GM10266 (cell line): ENCODE measurements around the gene TXLNA.

Experiments
- DNase-seq: peaks from one replicate; pipeline ENCODE4 v3.0.0; 2012; ENCODE audit errors: extremely low spot score
- TF ChIP-seq, protein P1 (sequence below): IDR thresholded peaks from 2 replicates; pipeline ENCODE4 v1.5.1; 2012; ENCODE audit warnings: mild to moderate bottlenecking, low read depth; ENCODE audit not compliant: control insufficient read depth, insufficient read depth; ENCODE audit errors: missing control alignments

TXLNA gene

DNA sequence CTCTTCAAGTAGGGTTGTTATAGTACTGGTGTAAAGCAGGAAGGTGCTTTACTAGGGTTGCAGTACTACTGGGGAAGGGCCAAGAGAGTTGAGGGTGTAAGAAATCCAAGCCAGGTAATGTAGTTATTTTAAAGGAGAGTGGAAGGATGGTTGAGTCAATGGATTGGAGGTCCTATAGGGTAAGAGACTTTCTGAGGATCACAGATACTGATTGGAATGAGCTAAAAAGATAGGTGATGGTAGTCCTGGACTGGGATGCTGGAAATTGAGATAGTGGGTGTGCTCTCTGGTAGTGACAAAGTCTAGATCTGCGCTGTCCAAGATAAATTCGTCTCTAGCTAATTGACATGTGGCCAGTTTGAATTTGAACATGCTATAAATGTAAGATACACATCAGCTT, 7.0 kb downstream of the TXLNA start:
- TF ChIP-seq, protein P1, sequence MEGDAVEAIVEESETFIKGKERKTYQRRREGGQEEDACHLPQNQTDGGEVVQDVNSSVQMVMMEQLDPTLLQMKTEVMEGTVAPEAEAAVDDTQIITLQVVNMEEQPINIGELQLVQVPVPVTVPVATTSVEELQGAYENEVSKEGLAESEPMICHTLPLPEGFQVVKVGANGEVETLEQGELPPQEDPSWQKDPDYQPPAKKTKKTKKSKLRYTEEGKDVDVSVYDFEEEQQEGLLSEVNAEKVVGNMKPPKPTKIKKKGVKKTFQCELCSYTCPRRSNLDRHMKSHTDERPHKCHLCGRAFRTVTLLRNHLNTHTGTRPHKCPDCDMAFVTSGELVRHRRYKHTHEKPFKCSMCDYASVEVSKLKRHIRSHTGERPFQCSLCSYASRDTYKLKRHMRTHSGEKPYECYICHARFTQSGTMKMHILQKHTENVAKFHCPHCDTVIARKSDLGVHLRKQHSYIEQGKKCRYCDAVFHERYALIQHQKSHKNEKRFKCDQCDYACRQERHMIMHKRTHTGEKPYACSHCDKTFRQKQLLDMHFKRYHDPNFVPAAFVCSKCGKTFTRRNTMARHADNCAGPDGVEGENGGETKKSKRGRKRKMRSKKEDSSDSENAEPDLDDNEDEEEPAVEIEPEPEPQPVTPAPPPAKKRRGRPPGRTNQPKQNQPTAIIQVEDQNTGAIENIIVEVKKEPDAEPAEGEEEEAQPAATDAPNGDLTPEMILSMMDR = no peak

DNA sequence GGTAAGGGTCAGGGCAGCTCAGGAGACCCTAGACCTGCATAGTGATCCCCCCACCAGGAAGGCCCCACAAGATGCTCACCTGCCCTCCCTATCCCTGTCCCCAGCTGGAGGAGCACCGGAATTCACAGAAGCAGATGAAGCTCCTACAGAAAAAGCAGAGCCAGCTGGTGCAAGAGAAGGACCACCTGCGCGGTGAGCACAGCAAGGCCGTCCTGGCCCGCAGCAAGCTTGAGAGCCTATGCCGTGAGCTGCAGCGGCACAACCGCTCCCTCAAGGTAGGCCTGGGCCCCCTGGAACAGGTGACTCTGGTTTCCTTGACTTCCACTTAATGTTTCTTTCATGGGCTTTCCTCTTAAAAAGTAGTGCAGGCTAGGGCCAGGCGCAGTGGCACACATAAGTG, 8.4 kb downstream of the TXLNA start:
- no peak for DNase-seq
- TF ChIP-seq, protein P1 = no peak

More for the DNA sequence above, 7.0 kb downstream of the TXLNA start:
- no peak for DNase-seq

DNA sequence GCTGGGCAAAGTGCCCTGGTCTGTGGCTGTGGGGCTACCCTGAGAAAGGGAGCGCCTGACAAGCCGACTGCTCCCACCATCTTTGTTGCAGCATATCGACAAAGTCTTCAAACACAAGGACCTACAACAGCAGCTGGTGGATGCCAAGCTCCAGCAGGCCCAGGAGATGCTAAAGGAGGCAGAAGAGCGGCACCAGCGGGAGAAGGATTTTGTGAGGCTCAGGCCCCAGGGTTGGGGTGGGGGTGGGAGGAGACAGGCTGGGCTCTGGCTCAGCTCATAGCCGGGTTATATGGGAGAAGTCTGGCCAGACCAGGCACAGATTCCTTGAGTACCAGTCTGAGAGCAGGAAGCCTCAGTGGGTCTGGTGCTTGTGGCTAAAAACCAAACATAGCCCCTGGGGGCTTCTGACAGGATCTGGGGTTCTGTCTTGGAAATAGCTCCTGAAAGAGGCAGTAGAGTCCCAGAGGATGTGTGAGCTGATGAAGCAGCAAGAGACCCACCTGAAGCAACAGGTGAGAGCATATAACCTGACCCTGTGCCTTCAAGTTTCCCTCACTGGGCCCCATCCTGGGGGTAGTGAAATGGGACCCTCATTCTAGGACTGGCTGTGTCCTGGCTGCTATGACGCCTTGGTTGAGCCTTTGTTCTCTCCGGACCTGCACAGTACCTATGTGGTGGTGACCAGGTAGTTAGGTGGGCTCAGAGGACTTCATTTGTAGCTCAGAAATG, 12.9 kb downstream of the TXLNA start:
- no peak for DNase-seq
- TF ChIP-seq, protein P1 = no peak

DNA sequence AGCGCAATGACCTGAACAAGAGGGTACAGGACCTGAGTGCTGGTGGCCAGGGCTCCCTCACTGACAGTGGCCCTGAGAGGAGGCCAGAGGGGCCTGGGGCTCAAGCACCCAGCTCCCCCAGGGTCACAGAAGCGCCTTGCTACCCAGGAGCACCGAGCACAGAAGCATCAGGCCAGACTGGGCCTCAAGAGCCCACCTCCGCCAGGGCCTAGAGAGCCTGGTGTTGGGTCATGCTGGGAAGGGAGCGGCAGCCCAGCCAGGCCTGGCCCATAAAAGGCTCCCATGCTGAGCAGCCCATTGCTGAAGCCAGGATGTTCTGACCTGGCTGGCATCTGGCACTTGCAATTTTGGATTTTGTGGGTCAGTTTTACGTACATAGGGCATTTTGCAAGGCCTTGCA, 15.5 kb downstream of the TXLNA start:
- TF ChIP-seq, protein P1 = no peak
- no peak for DNase-seq

DNA sequence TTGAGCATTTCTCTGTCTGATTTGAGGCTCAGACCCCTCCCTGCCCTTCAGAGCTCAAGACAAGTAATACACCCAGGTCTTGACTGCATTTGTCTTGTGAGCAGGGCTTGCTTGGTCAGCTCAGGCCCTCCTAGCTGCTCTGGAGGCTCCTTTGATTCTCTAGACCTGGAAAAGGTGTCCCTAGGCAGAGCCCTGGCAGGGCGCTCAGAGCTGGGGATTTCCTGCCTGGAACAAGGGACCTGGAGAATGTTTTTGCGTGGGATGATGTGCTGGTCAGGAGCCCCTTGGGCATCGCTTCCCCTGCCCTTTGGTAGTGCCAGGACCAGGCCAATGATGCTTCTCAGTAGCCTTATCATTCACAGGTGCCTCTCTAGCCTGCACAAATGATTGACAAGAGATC, 16.1 kb downstream of the TXLNA start:
- no peak for DNase-seq
- TF ChIP-seq, protein P1 = no peak

DNA sequence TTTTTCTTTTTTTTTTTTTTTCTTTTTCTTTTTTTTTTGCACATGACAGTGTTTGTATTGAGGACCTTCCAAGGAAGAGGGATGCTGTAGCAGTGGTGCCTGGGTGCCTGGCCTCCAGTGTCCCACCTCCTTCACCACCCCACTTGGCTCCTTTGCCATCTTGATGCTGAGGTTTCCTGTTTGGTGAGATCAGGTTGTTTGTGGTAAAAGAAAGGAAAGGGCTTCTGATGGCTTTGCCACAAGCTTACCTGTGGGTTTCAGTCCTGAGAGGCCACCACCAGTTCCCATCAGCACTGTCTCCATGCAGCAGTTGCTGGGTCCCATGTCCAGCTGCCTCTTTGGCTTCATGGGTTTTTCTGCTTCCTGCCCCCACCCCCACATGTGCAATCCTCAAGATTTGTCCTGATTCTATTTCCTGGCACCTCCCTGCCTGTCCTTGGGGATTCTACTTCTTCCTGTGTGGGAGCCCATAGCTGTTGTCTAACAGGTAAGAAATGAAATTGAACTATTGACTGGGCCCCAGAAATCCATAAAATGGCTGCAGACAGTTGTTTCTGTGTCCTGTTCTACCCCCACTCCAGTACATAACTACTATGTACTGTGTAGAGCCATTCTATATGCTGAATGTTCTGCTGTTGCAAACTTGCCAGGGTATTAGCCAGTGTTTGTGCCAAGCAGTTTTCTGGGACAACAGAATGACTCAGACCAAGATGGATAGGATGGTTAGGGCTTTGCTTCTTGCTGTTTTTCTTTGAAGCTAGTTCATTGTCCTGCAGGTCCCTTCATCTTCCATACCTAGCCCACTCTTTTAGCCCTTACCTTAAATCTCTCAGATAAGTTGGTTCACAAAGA, 16.7 kb downstream of the TXLNA start:
- TF ChIP-seq, protein P1 = no peak
- DNase-seq = no peak

DNA sequence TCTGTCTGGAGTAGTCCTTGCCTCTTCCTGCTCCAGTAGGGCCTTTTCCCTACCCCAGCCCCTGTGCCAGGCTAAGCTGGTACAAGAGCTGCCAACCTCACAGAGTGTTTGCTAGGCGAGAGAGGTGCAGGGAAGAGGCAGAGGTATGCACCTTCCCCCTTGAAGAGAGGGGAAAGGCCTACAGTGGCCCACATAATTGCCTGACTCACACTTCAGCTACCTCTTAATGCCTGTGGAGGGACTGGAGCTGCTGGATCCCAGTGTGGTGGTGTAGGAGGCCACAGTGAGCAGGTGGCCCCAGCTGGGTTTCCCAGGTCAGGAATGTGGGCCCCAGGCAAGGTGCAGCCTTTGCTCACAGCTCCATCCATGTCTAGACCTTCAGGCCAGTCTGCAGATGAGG, 17.6 kb downstream of the TXLNA start:
- TF ChIP-seq, protein P1 = no peak
- DNase-seq = no peak
